K562 (cell line): ENCODE results near the gene COPS8. TPM values are rescaled to one million over a fixed set of nuclear protein-coding genes. Genes with fewer than 3 reads are reported as not detected.

ENCODE experiments used
- ATAC-seq: fragments of 200-7000 bp; cut with Tn5 transposase; 3 replicates; pipeline ENCODE4 v1.9.1; 2020; ENCODE audit warnings: moderate library complexity
- BruUV-seq: library from RNA; stranded (reverse); fragments of 400-500 nt; replicated peaks from 2 replicates; lab custom pipeline; 2021; lab: Mats Ljungman, UMichigan
- CTCF ChIA-PET: fragments of 300-600 bp; formaldehyde crosslinking; extraction: SDS; loops from one replicate; lab custom pipeline; 2021; ENCODE audit warnings: low intra/inter-chr PET ratio; lab: Yijun Ruan, JAX
- POLR2A ChIA-PET: fragments of 300-600, 350-650 bp; sonication (Branson Sonifier 250); formaldehyde crosslinking; extraction: SDS; loops from one replicate; lab custom pipeline; 2021; ENCODE audit warnings: antibody characterized with exemption, inconsistent platforms; lab: Yijun Ruan, JAX
- DNase-seq, 4 experiments: peaks; one replicate each; pipeline versions ENCODE4 v3.0.0 to v3.0.0-alpha.2; 2011 to 2018; ENCODE audit warnings: low spot score in 3 of 4, mixed read lengths in 3 of 4; ENCODE audit errors: extremely low read depth in 1 of 4
- FAIRE-seq: peaks from 2 replicates; lab custom pipeline; 2011; peaks lifted over from hg19 to GRCh38; lab: Jason Lieb, UNC
- H2AFZ ChIP-seq: 2 replicates; pipeline ENCODE4 v1.6.0; 2011; ENCODE audit warnings: low read depth, low read length, control low read depth, inconsistent platforms
- H3K27ac ChIP-seq: fragments of 200-600 bp; 3 replicates; pipeline ENCODE4 v1.8.0; 2011; ENCODE audit warnings: low read depth, mild to moderate bottlenecking, control low read depth, inconsistent platforms, low read length, moderate library complexity, mixed read lengths; ENCODE audit errors: extremely low read depth
- H3K27me3 ChIP-seq, 2 experiments: fragments of 300-600 bp in 1 of 2; 2 replicates in 1 of 2; 3 replicates in 1 of 2; pipeline versions ENCODE4 v1.6.0 to v1.8.0; 2011; ENCODE audit warnings: inconsistent platforms in 2 of 2, low read length in 2 of 2, mild to moderate bottlenecking in 1 of 2, mixed read lengths in 1 of 2, moderate library complexity in 1 of 2; ENCODE audit not compliant: control insufficient read depth in 2 of 2, insufficient read depth in 2 of 2
- H3K36me3 ChIP-seq: fragments of 300-600 bp; 3 replicates; pipeline ENCODE4 v1.8.0; 2011; ENCODE audit warnings: mild to moderate bottlenecking, low read length, inconsistent platforms; ENCODE audit not compliant: control insufficient read depth, insufficient read depth
- H3K4me1 ChIP-seq, 2 experiments: fragments of 200-600 bp in 1 of 2; replicated peaks in 1 of 2; 2 replicates in 1 of 2; 3 replicates in 1 of 2; pipeline versions ENCODE4 v1.5.1 to v1.8.0; 2011; ENCODE audit warnings: inconsistent platforms in 2 of 2, low read length in 2 of 2, mild to moderate bottlenecking in 1 of 2, mixed read lengths in 1 of 2, moderate library complexity in 1 of 2; ENCODE audit not compliant: control insufficient read depth in 2 of 2, insufficient read depth in 2 of 2
- H3K4me2 ChIP-seq: 2 replicates; pipeline ENCODE4 v1.6.1; 2011; ENCODE audit warnings: low read length, control low read depth, inconsistent platforms, mixed read lengths; ENCODE audit not compliant: insufficient read depth
- H3K4me3 ChIP-seq: fragments of 200-600 bp; sonication (generic), shearing (Covaris generic); 2 replicates; pipeline ENCODE4 v1.5.1; 2016; ENCODE audit warnings: control low read depth, inconsistent platforms
- H3K79me2 ChIP-seq: fragments of 200-600 bp; 3 replicates; pipeline ENCODE4 v1.8.0; 2011; ENCODE audit warnings: low read length, inconsistent platforms; ENCODE audit not compliant: control insufficient read depth, insufficient read depth
- H3K9ac ChIP-seq, 2 experiments: 2 replicates each; pipeline versions ENCODE4 v1.6.0 to v1.6.1; 2011; ENCODE audit warnings: low read depth in 2 of 2, low read length in 2 of 2, control low read depth in 1 of 2, inconsistent platforms in 1 of 2, mild to moderate bottlenecking in 1 of 2, mixed read lengths in 1 of 2; ENCODE audit not compliant: insufficient read depth in 1 of 2
- H3K9me1 ChIP-seq: one replicate; pipeline ENCODE4 v1.6.0; 2011; ENCODE audit warnings: inconsistent platforms, mild to moderate bottlenecking, low read length, moderate library complexity; ENCODE audit not compliant: control insufficient read depth, insufficient read depth
- H3K9me3 ChIP-seq: replicated peaks from 2 replicates; pipeline ENCODE4 v1.5.1; 2011; ENCODE audit warnings: low read depth, low read length, inconsistent platforms; ENCODE audit not compliant: control insufficient read depth, insufficient read depth
- H4K20me1 ChIP-seq: replicated peaks from 2 replicates; pipeline ENCODE4 v1.6.1; 2011; ENCODE audit warnings: low read length, inconsistent platforms, mixed read lengths; ENCODE audit not compliant: control insufficient read depth, insufficient read depth
- CTCFL ChIP-seq: IDR thresholded peaks from 2 replicates; pipeline ENCODE4 v1.6.1; 2011; ENCODE audit warnings: borderline replicate concordance, low read depth, mild to moderate bottlenecking, moderate library complexity, low read length; ENCODE audit not compliant: insufficient read depth, poor library complexity, severe bottlenecking
- FUS ChIP-seq: fragments of 200-400 bp; formaldehyde crosslinking; optimal IDR thresholded peaks from 2 replicates; pipeline ENCODE3; 2017; ENCODE audit warnings: low read depth, low read length
- KLF16 ChIP-seq: IDR thresholded peaks from 2 replicates; pipeline ENCODE4 v1.6.1; 2016; ENCODE audit warnings: antibody characterized with exemption
- POLR2A ChIP-seq: fragments of 450-650 bp; conservative IDR thresholded peaks from 2 replicates; pipeline ENCODE4 v1.6.1; 2016
- PRMT5 ChIP-seq: sonication (generic); formaldehyde crosslinking; IDR thresholded peaks from 2 replicates; pipeline ENCODE4 v1.5.0; 2020; ENCODE audit warnings: missing genetic modification reagents
- SLC30A9 ChIP-seq: fragments of 250-450 bp; sonication (Bioruptor Pico); IDR thresholded peaks from 2 replicates; pipeline ENCODE4 v1.8.0; 2022; ENCODE audit warnings: mild to moderate bottlenecking, moderate library complexity
- ZFP30 ChIP-seq: fragments of 250-450 bp; sonication (Bioruptor Pico); IDR thresholded peaks from 2 replicates; pipeline ENCODE4 v1.8.0; 2022; ENCODE audit warnings: moderate library complexity, mild to moderate bottlenecking, inconsistent platforms, borderline replicate concordance
- WGBS: fragments of 100-300 bp; shearing (Covaris generic); methylation state at CpG from one replicate; pipeline ENCODE4 v1.1.6; 2016; ENCODE audit warnings: low coverage, mixed read lengths; ENCODE audit not compliant: insufficient coverage; ENCODE audit errors: missing lambda C conversion rate; 5-methylcytosine and 5-hydroxymethylcytosine counted together
- in situ Hi-C: fragments of 300-500 bp; cut with MboI; formaldehyde crosslinking; loops from 4 replicates; pipeline ENCODE4 v1.15.0; 2018; ENCODE audit warnings: inconsistent platforms, mixed read lengths
- intact Hi-C: fragments of 100-400 bp; cut with micrococcal nuclease; formaldehyde crosslinking; loops from 2 replicates; pipeline ENCODE4 v1.14.2; 2022
- polyA plus RNA-seq, 8 experiments: library from polyadenylated mRNA; depleted of rRNA in 4 of 8; stranded (reverse) in 5 of 8; unstranded in 3 of 8; fragments of >200 nt; fragmentation: Nextera tagmentation in 2 of 8; fragmentation: Illumina TruSeq in 1 of 8; extraction: Ambion mirVana in 2 of 8; extraction: Trizol in 1 of 8; gene quantifications; 2 replicates each; pipeline versions ENCODE4 v1.2.1 to v1.2.3, GENCODE V29; 2011 to 2014; ENCODE audit warnings: inconsistent platforms in 1 of 8, missing spikeins in 1 of 8
- total RNA-seq, 7 experiments: library from RNA; depleted of rRNA in 6 of 7; stranded (reverse); fragments of >200 nt in 6 of 7; fragmentation: Illumina TruSeq in 2 of 7; extraction: Trizol in 2 of 7; gene quantifications; 2 replicates each; pipeline versions ENCODE4 v1.2.1 to v1.2.3, GENCODE V29; 2011 to 2021; ENCODE audit warnings: low replicate concordance in 1 of 7
- TF ChIP-seq, protein P1 (sequence below): fragments of 250-450 bp; sonication (Bioruptor Pico); IDR thresholded peaks from 2 replicates; pipeline ENCODE4 v1.4.0; 2020; ENCODE audit warnings: mild to moderate bottlenecking, moderate library complexity
- TF ChIP-seq, protein P2 (sequence below), 2 experiments: fragments of 450-650 bp; IDR thresholded peaks; 2 replicates each; pipeline ENCODE4 v1.6.1; 2018; ENCODE audit warnings: mild to moderate bottlenecking in 2 of 2, low read depth in 1 of 2; ENCODE audit not compliant: partially characterized antibody in 2 of 2

The COPS8 gene
- total and polyA plus RNA-seq, 9 of the 15 experiments (the other 6 are each of a cell fraction or from before 2014, with no cell fraction given): 28.2 to 97.3 (median 58.9) TPM

GRCh38 chr2:237074211-237074993 is 11.3 kb upstream of the COPS8 start:
- BruUV-seq: no TSS peak
- in situ Hi-C loops (loop anchor here (10.0 to 25.0 kb wide), 2 partner anchors 562 to 720 kb away; a partner anchor contains a TSS), intact Hi-C loops (loop anchor here (5.0 kb wide), 1 partner anchor 722 kb away; no protein-coding TSS in a partner anchor)
- Histone ChIP-seq H3K27ac (no peak overlapping the region), H3K79me2 (no peaks in the 10 kb centered on the region), H4K20me1 (no peaks in the 10 kb centered on the region), H3K36me3 (no peaks in the 10 kb centered on the region), H3K4me3 (no peak overlapping the region), H3K4me2 (no peak overlapping the region), H3K9ac (no peak overlapping the region), H3K9me3 (no peaks in the 10 kb centered on the region), H3K27me3 (no peaks in the 10 kb centered on the region), H2AFZ (no peak overlapping the region), H3K9me1 (no peaks in the 10 kb centered on the region), H3K4me1 (no peaks in the 10 kb centered on the region; a peak in 1 of 5 replicates)
- TF ChIP-seq KLF16: no peak
- TF ChIP-seq, protein P1, sequence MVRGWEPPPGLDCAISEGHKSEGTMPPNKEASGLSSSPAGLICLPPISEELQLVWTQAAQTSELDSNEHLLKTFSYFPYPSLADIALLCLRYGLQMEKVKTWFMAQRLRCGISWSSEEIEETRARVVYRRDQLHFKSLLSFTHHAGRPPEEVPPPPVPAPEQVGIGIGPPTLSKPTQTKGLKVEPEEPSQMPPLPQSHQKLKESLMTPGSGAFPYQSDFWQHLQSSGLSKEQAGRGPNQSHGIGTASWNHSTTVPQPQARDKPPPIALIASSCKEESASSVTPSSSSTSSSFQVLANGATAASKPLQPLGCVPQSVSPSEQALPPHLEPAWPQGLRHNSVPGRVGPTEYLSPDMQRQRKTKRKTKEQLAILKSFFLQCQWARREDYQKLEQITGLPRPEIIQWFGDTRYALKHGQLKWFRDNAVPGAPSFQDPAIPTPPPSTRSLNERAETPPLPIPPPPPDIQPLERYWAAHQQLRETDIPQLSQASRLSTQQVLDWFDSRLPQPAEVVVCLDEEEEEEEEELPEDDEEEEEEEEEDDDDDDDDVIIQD (CRISPR knock-in tag): no peak
- TF ChIP-seq CTCFL: no peak
- TF ChIP-seq, protein P2, sequence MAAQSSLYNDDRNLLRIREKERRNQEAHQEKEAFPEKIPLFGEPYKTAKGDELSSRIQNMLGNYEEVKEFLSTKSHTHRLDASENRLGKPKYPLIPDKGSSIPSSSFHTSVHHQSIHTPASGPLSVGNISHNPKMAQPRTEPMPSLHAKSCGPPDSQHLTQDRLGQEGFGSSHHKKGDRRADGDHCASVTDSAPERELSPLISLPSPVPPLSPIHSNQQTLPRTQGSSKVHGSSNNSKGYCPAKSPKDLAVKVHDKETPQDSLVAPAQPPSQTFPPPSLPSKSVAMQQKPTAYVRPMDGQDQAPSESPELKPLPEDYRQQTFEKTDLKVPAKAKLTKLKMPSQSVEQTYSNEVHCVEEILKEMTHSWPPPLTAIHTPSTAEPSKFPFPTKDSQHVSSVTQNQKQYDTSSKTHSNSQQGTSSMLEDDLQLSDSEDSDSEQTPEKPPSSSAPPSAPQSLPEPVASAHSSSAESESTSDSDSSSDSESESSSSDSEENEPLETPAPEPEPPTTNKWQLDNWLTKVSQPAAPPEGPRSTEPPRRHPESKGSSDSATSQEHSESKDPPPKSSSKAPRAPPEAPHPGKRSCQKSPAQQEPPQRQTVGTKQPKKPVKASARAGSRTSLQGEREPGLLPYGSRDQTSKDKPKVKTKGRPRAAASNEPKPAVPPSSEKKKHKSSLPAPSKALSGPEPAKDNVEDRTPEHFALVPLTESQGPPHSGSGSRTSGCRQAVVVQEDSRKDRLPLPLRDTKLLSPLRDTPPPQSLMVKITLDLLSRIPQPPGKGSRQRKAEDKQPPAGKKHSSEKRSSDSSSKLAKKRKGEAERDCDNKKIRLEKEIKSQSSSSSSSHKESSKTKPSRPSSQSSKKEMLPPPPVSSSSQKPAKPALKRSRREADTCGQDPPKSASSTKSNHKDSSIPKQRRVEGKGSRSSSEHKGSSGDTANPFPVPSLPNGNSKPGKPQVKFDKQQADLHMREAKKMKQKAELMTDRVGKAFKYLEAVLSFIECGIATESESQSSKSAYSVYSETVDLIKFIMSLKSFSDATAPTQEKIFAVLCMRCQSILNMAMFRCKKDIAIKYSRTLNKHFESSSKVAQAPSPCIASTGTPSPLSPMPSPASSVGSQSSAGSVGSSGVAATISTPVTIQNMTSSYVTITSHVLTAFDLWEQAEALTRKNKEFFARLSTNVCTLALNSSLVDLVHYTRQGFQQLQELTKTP (IDR thresholded peaks at IDR 0.05; ENCODE audit: low read depth in 1 of 2, partially characterized antibody in 2 of 2): no peak
- TF ChIP-seq POLR2A: no peak
- TF ChIP-seq FUS: no peak
- no peak for TF ChIP-seq ZFP30 (CRISPR knock-in tag)
- TF ChIP-seq PRMT5 (CRISPR knock-in tag): no peak
- no peak for TF ChIP-seq SLC30A9 (CRISPR knock-in tag)
- POLR2A ChIA-PET: interaction anchor here (0.6 kb wide), 1 partner anchor 506 kb away, joined by 3 read pairs; no protein-coding TSS in a partner anchor
- WGBS: 21% methylated on average over 7 of the region's 7 CpGs
- FAIRE-seq (no peak), DNase-seq (no peak), ATAC-seq (no peak)
- CTCF ChIA-PET: no interaction called here
